Measurements from ENCODE around the gene GALNT6.
"Not testable (repeated sequence)": the region's sequence is repeated elsewhere in the genome, so short reads cannot be mapped to it uniquely, and the experiment has no call there.

The GALNT6 gene

DNA sequence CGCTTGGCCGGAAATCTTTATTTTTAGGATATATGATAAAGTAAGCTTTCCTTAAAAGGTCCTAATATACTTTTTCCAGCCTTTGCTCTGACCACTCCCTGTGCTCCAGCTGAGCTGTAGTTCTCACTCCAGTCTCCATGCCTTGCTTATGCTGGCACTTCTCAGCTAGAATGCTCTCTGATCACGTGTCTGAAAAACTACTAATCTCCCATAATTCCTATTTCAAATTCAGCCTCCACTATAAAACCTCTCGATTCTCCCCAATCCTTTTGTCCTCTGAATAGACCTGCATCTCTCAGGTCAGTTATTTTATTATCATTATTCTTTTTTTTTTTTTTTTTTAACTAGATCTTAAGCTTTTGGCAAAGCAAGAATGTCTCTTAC, 70.9 kb downstream of the GALNT6 start:
- DNase-seq, result no peak

DNA sequence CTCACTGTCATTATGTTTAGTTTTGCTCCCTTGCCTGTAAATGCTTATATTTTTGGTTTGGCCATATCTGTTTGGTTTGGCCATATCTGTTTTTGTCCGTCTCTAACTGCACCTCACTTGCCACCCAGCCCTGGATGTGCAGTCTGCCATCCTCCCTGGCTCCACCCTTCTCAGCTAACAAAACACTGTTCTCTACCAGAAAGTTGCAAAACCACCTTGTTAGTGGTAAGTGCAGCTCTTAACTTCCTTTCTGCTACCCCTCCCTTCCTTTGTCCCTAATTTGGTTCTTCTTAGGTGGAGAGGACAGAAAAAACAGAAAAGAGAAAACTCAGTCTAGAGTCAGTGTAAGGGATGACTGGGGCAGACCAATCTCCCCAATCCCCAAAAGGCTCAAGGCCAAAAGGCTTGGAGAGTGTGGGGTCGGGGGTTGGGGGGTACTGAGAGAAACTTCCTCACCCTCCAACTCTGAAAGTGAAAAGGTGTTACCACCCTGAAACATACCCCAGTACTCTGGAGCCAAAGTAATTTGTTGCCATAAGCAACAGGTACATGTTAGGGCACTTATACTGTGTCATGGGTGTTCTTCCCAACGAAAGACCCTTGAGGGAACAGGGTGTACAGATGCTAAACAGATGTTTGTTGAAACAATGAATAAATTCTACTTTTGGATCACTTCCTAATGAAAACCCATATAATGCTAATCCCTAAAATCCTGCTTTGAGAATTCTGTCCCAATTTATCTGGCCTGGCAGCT, 72.2 kb downstream of the GALNT6 start:
- DNase-seq, result no peak

DNA sequence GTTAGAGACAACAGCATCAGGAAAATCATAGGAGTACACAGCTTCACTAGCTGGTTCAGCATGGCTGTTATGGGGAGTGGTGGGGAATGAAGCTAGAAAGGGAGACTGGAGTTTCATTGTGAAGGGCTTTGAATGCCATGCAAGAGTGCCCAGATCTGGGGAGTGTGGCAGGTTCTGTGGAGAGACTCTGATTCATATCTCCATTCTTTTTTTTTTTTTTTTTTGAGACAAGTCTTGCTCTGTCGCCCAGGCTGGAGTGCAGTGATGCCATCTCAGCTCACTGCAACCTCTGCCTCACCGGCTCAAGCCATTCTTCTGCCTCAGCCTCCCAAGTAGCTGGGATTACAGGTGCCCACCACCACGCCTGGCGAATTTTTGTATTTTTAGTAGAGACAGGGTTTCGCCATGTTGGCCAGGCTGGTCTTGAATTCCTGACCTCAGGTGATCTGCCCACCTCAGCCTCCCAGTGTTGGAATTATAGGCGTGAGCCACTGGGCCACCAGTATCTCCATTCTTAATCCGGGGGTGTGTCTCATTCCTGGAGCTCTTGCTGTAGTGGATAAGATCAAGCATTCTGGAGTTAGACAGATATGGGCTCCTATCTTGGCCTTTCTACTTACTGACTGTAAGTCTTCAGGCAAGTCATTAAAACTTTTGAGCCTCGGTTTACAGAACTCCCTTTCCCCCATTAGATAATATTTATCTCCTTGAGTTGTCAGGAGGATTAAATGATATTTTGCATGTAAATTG, 73.0 kb downstream of the GALNT6 start:
- DNase-seq, result not testable (repeated sequence)

DNA sequence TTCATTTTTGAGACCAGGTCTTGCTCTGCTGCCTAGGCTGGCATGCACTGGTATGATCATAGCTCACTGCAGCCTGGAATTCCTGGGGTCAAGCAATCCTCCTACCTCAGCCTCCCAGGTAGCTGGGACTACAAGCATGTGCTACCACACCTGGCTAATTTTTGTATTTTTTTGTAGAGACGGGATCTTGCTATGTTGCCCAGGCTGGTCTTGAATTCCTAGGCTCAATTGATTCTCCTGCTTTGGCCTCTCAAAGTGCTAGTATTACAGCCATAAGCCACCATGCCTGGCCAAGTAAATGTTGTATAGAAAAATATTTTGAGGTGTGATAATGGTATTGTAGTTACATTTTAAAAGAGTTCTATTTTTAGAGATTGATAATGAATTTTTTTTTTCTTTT, 79.8 kb downstream of the GALNT6 start:
- DNase-seq, result no peak

DNA sequence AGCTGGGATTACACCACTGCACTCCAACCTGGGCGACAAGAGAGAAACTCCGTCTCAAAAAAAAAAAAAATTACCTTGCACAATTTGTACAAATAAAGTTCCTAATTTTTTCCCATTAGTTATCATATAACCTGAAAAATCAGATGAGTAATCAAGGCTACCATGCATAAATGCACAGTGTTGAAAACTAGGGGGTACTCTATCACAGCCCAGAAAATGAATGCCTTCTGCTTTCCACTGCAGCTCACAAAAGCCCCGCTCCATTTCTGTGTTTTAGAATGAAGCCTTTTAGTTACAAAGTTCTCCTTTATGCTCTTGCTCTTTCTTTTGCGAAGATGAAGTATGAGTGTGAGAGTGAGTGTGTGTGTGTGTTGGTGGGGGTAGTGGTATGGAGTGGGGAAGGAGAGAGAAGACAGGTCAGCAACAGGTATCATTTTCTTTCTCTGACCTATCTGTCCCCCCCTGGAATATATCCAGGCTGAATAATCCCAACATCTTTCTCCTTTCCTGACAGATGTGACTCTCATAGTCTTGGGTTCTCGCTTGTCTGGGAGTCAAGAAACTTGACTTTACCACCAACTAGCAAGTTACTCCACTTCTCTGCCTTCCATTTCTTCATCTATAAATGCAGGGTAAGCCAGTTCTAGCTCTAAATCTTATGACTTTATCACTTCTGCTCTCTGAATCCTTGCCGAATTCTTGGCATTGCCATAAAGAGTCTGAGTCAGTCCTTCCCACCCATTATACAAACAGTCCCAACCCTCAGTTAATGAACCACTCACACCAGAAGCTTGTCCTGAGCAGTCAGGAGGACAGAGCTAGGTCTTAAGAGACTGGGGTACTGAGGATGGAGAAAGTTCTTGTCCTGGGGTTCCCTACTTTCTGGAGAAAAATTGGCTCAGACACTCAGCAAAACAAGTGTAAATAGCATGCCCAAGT, 83.3 kb downstream of the GALNT6 start:
- DNase-seq, result no peak

DNA sequence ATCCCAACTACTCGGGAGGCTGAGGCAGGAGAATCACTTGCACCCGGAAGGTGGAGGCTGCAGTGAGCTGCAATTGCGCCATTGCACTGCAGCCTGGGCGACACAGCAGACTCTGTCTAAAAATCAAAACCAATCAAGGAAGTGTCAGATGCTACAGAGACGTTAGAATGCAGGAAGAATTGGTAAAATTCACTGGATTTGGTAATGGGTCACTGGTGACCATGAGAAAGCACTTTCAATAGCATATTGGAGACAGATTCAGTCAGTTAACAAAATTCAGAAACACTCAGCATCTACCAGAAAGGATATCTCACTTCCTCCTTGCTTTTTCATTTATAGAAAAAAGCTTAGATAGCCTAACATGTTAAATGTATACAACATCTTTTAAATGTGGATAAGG, 84.7 kb downstream of the GALNT6 start:
- DNase-seq, result no peak

All from activated gamma-delta T cell (primary cell).